Upper lobe of right lung (tissue), 1 donor: ENCODE data around the gene FBXO30. TPM values are rescaled to one million over a fixed set of nuclear protein-coding genes. Genes with fewer than 3 reads are reported as not detected.

Experiments
- ATAC-seq: fragments of 200-7000 bp; cut with Tn5 transposase; one replicate; pipeline ENCODE4 v1.9.1; 2020; ENCODE audit warnings: mild to moderate bottlenecking, moderate library complexity
- DNase-seq: peaks from one replicate; pipeline ENCODE4 v3.0.0-alpha.2; 2020
- H3K27ac ChIP-seq: fragments of 200-600 bp; one replicate; pipeline ENCODE4 v1.8.0; 2022
- H3K27me3 ChIP-seq: fragments of 200-600 bp; one replicate; pipeline ENCODE4 v1.8.0; 2022; ENCODE audit warnings: mild to moderate bottlenecking
- H3K36me3 ChIP-seq: fragments of 200-600 bp; one replicate; pipeline ENCODE4 v1.8.0; 2022
- H3K4me1 ChIP-seq: fragments of 200-600 bp; one replicate; pipeline ENCODE4 v1.8.0; 2022
- H3K4me3 ChIP-seq: fragments of 200-600 bp; one replicate; pipeline ENCODE4 v1.8.0; 2022; ENCODE audit warnings: mild to moderate bottlenecking
- H3K9me3 ChIP-seq: fragments of 200-600 bp; one replicate; pipeline ENCODE4 v1.8.0; 2022
- intact Hi-C: fragments of 100-400 bp; cut with DNase I; formaldehyde crosslinking; loops from one replicate; pipeline ENCODE4 v1.11.0; 2022
- total RNA-seq: library from RNA; stranded (reverse); fragmentation: NEBNext Ultra II Directional; extraction: Animal tissue kit (Norgen Biotek cat#: 25700); gene quantifications from one replicate; pipeline ENCODE4 v1.2.1, GENCODE V29; 2021
- TF ChIP-seq, protein P1 (sequence below): fragments of 200-600 bp; IDR thresholded peaks from one replicate; pipeline ENCODE4 v1.8.0; 2022; ENCODE audit warnings: antibody characterized with exemption
- donor health status: DM: no; HTN: yes; CAD: no; lungs with severe emphysema.

The FBXO30 gene
- total RNA-seq, 1 donor from 2014 or later: 9.4 TPM

DNA sequence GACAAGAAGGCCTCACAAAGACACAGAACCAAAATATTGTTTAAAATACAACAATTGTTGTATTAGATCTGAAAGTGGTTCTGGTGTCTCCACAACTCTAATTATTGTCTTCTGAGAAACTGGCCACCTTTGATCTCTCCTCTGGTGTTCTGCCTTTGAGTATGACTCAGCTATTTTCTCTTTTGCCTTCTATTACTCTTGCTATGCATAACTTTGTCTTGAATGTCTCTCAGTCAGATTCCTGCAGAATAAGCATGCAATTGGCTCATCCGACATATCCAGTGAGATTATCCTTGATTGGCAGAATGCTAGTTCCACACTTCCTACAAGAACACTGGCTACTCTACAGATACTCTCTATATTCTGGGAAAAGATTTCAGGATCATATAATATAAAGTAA lies 65.0 kb downstream of the FBXO30 start:
- H3K27me3 ChIP-seq: no peaks in the 10 kb centered on the region
- H3K27ac ChIP-seq: no peak overlapping the region
- peak; percentile 44 for ATAC-seq
- no peaks in the 10 kb centered on the region for H3K9me3 ChIP-seq
- TF ChIP-seq, protein P1, sequence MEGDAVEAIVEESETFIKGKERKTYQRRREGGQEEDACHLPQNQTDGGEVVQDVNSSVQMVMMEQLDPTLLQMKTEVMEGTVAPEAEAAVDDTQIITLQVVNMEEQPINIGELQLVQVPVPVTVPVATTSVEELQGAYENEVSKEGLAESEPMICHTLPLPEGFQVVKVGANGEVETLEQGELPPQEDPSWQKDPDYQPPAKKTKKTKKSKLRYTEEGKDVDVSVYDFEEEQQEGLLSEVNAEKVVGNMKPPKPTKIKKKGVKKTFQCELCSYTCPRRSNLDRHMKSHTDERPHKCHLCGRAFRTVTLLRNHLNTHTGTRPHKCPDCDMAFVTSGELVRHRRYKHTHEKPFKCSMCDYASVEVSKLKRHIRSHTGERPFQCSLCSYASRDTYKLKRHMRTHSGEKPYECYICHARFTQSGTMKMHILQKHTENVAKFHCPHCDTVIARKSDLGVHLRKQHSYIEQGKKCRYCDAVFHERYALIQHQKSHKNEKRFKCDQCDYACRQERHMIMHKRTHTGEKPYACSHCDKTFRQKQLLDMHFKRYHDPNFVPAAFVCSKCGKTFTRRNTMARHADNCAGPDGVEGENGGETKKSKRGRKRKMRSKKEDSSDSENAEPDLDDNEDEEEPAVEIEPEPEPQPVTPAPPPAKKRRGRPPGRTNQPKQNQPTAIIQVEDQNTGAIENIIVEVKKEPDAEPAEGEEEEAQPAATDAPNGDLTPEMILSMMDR: no peak
- H3K4me1 ChIP-seq: no peaks in the 10 kb centered on the region
- no peaks in the 10 kb centered on the region for H3K36me3 ChIP-seq
- no peak overlapping the region for H3K4me3 ChIP-seq
- DNase-seq: no peak
- intact Hi-C loops: no loop called here

GRCh38 chr6:145745861-145746260 lies 68.7 kb downstream of the FBXO30 start:
- ATAC-seq (no peak), DNase-seq (no peak)
- H3K4me3 ChIP-seq: no peak overlapping the region
- no peaks in the 10 kb centered on the region for H3K9me3 ChIP-seq
- H3K27ac ChIP-seq: no peak overlapping the region
- no peaks in the 10 kb centered on the region for H3K4me1 ChIP-seq
- no peaks in the 10 kb centered on the region for H3K36me3 ChIP-seq
- no peaks in the 10 kb centered on the region for H3K27me3 ChIP-seq
- intact Hi-C loops: no loop called here
- TF ChIP-seq, protein P1: no peak

DNA sequence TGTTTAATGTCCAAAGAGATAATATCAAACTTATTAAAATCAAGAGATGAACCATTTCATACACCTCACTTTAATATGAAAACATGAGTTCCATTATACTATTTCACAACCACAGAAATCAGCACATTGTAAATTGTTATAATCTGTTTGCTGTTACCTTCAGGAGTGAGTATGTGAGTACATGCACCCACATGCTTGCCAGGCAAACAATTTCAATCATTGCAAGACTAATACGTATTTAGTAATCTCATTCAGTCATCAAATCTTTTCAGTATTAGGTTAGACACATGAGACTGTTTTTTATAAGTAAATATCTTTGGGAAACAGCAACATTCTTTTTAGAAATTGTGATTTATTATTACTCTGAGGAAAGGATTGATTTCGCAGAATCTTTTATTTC lies 70.0 kb downstream of the FBXO30 start:
- no peaks in the 10 kb centered on the region for H3K27me3 ChIP-seq
- DNase-seq (no peak), ATAC-seq (no peak)
- no peaks in the 10 kb centered on the region for H3K36me3 ChIP-seq
- no peaks in the 10 kb centered on the region for H3K4me1 ChIP-seq
- no peaks in the 10 kb centered on the region for H3K9me3 ChIP-seq
- intact Hi-C loops: no loop called here
- TF ChIP-seq, protein P1: no peak
- no peak overlapping the region for H3K27ac ChIP-seq
- H3K4me3 ChIP-seq: no peak overlapping the region

Other genes starting within 250 kb of the FBXO30 start
- 8.1 TPM for gene EPM2A, start 79.3 kb downstream of the FBXO30 start, total RNA-seq
- gene SHPRH, start 149.6 kb upstream of the FBXO30 start, total RNA-seq: 19.3 TPM
- gene GRM1, start 214.3 kb upstream of the FBXO30 start, total RNA-seq: 0.09 TPM